IPS DF 19.7 (cell line): ENCODE results near the gene HYAL4.
"Not testable (repeated sequence)": the region's sequence is repeated elsewhere in the genome, so short reads cannot be mapped to it uniquely, and the experiment has no call there.

Source experiments
- DNase-seq: peaks from one replicate; pipeline ENCODE4 v3.0.0-alpha.2; 2013; ENCODE audit warnings: low read depth, low spot score

HYAL4 gene

DNA sequence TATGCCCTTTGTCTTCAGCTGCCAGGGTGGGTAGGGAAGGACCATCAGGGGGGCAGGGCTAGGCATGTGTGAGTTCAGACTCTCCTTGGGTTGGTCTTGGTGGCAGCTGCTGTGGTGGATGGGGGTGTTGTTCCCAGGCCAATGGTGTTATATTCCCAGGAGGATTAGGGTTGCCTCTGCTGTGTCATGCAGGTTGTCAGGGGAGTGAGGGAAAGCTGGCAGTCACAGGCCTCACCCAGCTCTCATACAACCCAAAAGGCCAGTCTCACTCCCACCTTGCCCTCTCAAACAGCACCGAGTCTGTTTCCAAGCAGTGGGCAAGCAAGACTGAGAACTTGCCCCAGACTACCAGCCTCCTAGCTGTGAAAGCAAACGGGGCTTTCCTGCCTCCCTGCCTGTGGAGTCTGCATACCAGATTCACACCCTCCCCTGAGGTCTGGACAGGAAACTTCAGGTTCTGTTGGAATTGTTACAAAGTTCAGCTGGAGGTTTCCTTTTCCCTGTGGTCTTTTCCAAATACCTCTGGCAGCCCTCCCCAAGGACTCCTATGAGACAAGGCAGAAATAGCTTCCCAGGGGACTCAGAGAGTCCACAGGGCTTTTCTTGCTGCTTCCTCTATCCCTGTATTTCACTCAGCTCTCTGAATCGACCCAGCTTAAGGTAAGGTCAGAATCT, 1.4 kb downstream of the HYAL4 start:
- no peak for DNase-seq

DNA sequence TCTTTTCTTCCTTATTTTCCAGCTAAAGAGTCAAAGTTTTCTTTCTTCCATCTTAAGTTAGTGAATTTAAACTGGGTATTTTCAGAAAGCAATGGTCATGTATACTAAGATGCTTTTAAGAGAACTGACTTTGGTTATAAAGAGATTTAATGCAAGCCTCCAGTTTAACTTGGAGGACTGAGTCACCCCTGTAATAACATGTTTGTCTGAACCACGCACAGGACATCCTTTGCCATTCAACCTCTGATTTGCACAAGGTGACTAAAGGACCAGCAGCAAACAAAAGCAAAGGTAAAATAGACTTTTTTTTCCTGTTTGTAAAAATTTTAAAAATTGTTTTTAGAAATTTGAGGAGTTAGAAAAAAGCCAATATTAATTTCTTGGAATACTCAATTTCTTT, 2.9 kb downstream of the HYAL4 start:
- no peak for DNase-seq

DNA sequence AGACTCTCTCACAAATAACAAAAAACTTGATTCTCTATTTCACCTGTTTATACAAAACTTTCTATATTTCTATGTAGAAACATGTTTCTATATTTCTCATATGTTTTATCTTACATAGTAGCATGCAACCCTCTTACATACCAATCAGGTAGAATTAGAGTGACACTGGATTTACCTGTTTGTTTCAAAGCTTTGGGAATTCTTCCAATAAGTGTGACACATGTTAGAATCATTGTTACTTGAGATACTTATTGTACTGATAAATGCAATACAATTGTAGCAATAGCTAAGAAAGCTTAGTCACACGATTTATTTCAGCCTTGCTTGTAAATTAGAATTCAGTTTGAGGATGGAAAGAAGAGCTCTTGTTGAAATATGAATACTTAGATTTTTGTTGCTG, 4.9 kb downstream of the HYAL4 start:
- DNase-seq: no peak

DNA sequence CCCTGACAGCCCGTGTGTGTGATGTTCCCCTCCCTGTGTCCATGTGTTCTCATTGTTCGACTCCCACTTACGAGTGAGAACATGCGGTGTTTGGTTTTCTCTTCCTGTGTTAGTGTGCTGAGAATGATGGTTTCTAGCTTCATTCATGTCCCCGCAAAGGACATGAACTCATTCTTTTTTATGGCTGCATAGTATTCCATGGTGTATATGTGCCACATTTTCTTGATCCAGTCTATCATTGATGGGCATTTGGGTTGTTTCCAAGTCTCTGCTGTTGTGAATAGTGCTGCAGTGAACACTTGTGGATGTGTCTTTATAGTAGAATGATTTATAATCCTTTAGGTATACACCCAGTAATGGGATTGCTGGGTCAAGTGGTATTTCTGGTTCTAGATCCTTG, 6.4 kb downstream of the HYAL4 start:
- not testable (repeated sequence) for DNase-seq

DNA sequence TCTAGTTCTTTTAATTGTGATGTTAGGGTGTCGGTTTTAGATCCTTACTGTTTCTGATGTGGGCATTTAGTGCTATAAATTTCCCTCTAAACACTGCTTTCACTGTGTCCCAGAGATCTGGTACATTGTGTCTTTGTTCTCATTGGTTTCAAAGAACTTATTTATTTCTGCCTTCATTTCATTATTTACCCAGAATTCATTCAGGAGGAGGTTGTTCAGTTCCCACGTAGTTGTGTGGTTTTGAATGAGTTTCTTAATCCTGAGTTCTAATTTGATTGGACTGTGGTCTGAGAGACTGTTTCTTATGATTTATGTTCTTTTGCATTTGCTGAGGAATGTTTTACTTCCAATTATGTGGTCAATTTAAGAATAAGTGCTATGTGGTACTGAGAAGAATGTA, 9.3 kb downstream of the HYAL4 start:
- DNase-seq: not testable (repeated sequence)

DNA sequence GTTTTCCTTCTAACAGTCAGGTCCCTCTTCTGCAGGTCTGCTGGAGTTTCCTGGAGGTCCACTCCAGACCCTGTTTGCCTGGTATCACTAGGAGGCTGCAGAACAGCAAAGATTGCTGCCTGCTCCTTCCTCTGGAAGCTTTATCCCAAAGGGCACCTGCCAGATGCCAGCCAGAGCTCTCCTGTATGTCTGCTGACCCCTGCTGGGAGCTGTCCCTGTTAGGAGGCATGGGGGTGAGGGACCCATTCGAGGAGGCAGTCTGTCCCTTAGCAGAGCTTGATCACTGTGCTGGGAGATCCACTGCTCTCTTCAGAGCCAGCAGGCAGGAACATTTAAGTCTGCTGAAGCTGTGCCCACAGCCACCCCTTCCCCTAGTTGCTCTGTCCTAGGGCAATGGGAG, 11.5 kb downstream of the HYAL4 start:
- not testable (repeated sequence) for DNase-seq

DNA sequence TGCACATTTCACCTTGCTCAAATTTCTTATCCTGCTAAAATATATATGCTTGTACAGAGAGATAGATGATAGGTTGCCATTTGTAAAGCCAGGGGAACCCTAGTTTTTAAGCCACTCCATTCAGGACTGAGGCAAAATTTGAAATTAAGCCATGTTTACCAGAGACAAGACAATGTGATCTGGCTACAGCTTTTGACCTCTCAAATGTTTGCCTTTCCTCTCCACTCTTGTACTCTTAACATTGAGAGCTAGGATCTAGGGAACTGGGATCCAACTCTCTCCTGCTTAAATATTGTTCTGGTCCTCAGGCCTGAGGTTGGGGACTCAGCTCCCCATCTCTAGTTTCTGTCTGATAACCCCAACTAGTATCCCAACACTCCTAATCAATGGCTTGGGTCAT, 15.9 kb downstream of the HYAL4 start:
- no peak for DNase-seq

DNA sequence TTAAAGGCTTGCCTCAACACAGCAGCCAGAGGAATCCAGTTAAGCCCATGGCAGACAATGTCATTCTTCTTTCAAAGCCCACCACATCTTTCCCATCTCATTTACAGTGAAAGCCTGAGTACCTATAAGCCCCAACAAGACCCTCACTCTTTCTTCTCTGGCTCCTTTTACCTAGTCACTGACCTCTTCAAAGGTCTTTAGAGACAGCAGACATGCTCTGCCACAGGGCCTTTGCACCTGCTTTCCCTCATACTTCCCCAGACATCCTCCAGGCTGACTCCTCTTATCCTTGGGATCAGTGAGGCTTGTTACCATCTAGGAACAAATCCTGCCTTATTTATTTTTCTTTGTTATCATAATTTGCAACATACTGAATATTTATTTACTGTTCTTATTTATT, 17.8 kb downstream of the HYAL4 start:
- no peak for DNase-seq

DNA sequence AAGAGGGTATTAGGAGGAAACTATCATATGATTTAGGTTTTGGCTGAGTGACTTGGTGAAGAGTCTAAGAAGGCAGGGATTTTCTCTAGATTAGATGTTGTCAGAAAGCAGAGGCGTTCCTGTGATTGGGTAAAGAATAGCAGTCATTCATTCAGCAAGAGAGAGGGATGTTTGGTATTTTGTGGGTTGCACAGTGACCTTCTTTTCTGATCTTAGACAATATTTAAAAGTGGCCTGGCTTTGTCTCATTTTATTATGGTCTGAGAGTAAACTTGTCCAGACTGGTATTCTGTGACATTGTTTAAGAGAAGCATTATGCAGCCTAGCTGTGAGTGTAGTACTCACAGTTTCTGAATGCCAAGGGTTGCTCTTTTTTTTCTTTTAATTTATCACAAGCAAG, 18.5 kb downstream of the HYAL4 start:
- DNase-seq: no peak

DNA sequence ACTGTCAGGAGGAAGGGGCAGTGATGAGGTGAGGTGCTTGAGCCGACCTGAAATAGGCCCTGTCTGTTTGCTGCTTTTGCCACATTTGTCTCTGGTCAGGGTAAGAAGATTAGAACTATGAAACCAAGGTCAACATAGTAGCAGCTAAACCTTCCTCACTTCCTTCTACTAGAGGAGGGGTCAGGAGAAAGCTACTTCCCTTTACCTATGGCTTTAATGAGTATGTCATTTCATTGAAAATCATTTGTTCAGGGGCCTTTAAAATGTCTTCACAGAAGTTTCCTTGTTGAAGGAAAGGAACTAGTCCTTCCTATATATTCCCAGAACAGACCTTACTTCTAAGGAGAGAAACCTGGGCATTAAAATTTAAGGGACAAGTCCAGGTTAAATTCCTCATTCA, 19.0 kb downstream of the HYAL4 start:
- no peak for DNase-seq

DNA sequence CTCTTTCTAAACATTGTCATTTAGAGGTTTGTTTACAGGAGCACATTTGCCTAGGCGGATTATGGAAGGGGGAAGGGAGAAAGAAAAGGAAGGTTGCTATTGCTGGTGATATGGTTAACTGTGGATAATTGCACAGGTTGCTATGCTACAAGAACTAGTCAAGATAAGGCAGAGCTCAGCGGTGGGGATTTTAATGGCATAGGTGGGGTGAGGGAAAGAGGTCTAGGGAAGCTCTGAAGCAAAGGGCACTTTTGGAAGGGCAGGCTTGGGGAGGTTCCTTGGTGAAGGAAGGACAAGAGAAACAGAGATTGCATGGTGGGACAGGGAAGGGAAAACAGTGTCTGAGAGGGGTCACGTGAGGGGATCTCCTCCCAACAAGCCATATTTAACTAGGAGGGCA, 19.5 kb downstream of the HYAL4 start:
- DNase-seq: no peak

DNA sequence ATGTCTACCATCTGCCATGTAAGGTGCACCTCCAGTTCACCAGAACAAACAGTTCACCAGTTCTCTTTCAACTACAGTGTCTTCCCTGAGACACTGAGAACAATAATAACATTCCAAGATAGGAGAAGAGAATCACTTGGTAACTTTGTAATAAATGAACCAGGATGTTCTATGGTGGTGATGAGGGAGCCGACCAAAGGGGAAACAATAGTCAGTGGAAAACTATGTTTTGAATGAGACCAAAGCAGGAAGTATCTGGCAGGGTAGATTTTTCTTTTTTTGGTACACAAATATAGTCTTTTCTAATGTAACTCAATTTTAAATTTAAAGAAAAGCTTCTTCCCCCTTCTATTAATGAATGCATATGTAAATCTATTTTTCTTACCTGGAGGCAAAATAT, 20.0 kb downstream of the HYAL4 start:
- DNase-seq: no peak

DNA sequence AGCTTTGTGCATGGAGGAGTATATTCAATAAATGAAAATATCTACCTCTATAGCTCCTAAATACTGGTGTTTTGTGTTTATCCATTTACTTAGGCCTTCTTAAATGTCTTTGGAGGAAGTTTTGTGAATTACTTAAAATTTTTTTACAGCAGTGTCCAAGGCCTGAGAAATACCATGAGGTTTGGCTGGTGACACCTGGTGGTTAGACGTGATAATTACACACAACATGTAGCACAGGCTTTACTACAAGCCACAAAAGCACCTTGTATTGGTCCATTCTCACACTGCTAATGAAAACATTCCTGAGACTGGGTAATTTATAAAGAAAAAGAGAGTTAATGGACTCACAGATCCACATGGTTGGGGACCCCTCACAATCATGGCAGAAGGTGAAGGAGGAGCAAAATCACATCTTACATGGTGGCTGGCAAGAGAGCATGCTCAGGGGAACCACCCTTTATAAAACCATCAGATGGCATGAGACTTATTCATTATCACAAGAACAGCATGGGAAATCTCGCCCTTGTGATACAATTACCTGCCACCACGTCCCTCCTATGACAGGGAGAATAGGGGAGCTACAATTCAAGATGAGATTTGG, 20.6 kb downstream of the HYAL4 start:
- peak; percentile 45 for DNase-seq

DNA sequence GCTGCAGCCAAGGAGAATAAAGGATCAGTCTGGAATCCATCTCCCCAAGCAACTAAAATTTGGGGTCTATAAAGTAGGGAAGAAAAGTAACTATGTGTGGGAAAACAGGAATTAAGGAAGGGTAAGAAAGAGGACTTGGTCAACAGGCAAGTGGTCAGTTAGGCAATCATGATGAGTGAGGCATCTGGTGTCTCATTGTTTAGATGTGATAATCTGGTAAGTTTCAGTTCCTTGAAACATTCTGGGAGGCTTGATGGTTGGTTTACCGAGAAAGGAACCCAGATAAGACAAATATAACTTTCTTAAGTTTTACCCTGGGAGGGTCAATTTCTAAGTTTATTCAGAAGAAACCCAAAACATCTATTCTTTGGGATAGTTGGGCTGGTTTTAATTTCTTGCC, 22.3 kb downstream of the HYAL4 start:
- DNase-seq: no peak

DNA sequence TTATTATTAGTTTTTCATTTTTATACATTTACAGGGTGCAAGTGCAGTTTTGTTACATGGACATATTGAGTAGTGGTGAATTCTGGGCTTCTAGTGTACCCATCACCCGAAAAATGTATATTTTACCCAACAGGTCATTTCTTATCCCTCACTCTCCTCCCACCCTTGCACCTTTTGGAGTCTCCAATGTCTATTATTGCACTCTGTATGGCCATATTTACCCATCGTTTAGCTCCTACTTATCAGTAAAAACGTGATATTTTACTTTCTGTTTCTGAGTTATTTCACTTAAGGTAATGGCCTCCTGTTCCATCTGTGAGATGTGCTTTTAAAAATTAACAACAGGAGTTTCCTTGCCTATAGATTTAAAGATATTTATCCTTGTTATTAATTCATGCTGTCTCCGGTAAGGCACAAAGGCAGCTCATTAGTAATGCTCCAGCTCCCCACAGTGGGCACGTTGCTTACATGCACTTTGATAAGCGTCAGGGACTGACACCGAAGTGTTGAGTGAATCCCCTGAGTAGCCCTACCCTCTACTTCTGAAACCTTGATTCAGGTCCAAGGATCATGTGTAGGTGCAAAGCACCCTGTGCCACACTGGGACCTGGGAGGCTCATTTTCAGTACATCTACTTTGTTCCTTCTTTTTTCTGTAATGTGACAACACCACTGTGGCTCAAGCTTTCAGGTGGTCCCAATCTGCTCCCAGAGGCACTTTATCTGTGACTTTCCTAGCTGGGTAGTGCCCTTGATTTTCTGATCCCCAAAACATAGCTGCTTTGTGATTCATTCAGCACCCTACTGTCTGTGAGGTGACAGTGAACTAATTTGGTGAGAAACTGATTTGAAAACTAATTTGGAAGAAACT, 27.3 kb downstream of the HYAL4 start:
- peak; percentile 15 for DNase-seq

DNA sequence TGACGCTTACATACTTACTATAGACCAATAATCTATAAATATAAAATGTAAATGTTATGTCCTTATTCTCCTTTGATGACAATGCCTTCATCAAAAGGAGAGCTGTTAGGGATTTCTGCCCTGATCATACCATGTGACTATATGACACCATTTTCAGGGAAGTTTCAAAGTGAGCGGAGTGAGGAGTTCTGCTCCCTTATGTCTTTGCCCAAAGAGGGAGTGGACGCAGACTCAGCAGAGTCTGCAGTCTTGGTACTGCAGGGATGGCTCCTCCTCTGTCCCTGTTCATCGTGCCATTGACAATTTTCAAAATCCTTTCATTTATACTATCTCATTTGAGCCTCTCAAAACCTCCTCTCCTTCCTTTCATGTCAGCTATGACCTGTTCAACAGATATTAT, 27.9 kb downstream of the HYAL4 start:
- no peak for DNase-seq

DNA sequence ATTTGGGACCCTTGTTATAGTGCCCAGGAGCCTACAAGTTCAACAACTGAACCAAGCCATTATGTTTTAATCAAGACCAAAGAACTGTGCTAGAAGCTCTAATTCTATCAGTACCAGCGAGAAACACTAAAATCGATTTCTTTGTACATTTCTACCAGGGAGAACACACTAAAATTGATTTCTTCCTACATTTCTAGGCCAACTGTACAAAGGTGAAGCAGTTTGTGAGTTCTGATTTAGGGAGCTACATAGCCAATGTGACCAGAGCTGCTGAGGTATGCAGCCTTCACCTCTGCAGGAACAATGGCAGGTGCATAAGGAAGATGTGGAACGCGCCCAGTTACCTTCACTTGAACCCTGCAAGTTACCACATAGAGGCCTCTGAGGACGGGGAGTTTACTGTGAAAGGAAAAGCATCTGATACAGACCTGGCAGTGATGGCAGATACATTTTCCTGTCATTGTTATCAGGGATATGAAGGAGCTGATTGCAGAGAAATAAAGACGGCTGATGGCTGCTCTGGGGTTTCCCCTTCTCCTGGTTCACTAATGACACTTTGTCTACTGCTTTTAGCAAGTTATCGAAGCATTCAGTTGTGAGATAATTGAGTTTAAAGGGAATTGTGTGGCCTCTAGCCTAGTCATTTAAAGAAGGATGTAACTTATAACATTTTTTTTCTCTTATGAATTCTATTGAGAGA, 31.7 kb downstream of the HYAL4 start:
- no peak for DNase-seq

DNA sequence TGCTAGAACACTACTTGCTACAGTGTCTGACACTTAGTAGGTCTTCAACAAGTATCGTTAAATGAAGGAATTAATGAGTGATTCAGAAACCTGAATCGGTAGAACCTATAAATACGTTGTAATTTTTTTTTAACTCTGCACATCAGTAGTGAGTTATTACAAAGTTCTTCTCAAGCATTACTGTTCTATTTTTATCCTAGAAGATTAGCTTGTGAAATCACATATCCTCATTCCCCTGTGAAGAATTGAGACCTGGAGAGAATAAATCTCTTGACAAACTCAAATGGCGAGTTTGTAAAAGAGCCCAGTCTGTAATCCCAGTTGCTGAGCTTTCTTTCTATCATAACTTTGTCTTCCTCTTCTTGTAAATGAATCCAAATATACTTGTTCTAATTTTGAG, 34.7 kb downstream of the HYAL4 start:
- no peak for DNase-seq

DNA sequence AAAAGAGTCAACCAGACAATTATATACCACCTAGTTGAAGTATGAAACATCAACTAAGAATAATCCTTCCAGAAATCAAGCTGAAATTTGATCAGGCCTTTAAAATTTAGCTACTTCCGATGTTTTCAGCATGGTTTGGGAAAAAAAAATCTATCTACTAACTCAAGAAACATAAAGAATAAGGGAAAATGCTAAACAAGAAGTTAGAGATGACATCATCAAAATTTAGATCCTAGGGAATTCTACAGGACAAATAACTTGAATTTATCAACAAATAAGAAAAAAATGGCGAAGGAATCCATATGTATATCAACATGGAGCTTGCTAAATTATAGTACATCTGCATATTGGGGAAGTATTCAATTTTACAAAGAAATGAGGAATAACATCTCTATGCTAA, 36.3 kb downstream of the HYAL4 start:
- no peak for DNase-seq

DNA sequence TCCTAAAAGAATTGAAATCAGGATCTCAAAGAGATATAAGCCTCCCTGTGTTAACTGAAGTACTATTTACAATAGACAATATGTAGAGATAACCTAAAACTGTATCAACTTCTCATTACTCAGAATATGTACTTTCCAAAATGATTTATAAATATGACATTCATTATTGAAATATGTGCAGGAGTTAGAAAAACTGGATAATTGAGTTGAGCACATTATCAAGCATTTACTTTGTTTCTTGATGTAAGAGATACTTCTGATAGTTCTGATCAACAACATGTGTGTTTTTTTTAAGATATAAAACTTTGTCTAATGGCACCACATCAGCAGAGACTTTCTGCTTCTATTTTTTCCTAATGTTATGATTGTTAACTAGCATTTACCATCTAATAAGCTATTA, 38.2 kb downstream of the HYAL4 start:
- DNase-seq: no peak

DNA sequence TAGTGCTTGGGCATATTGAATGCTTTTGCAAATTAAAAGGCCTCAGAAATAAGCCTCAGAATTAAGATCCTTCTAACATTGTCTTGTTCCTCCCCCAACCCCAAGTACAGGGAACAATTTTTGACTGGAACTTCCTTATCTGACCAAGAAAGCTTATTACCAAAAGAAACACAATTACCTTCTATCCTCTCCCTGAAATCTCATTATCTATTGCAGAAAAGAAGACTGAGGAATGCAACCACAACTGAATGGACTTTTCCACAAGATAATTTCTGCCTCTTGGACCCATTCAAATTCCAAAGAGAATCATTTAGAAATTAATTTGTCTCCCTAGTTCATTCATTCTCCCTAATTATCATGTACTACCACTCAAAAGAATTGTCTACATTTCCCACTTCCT, 43.2 kb downstream of the HYAL4 start:
- DNase-seq: no peak

DNA sequence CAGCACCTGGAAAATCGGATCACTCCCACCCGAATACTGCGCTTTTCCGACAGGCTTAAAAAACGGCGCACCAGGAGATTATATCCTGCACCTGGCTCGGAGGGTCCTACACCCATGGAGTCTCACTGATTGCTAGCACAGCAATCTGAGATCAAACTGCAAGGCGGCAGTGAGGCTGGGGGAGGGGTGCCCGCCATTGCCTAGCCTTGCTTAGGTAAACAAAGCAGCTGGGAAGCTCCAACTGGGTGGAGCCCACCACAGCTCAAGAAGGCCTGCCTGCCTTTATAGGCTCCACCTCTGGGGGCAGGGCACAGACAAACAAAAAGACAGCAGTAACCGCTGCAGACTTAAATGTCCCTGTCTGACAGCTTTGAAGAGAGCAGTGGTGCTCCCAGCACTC, 49.8 kb downstream of the HYAL4 start:
- DNase-seq: not testable (repeated sequence)
